NCI-H2227 treated with DMSO at 0.1 percent for 48 hours (cell line): ENCODE measurements around the gene PIGB.
"Not testable (repeated sequence)": the region's sequence is repeated elsewhere in the genome, so short reads cannot be mapped to it uniquely, and the experiment has no call there.

ENCODE experiments used
- DNase-seq: peaks from one replicate; lab custom pipeline; 2025; lab: John Stamatoyannopoulos, UW

PIGB gene

GRCh38 chr15:55383687-55384086 lies 64.7 kb downstream of the PIGB start:
- DNase-seq = no peak

- DNase-seq = no peak
Measured at GRCh38 chr15:55387027-55387426, 68.0 kb downstream of the PIGB start.

GRCh38 chr15:55389264-55389607 lies 70.2 kb downstream of the PIGB start:
- DNase-seq = no peak

- no peak for DNase-seq
Measured at GRCh38 chr15:55394694-55395093, 75.7 kb downstream of the PIGB start.

GRCh38 chr15:55398243-55398642 lies 79.2 kb downstream of the PIGB start:
- DNase-seq = no peak

GRCh38 chr15:55400050-55400449 lies 81.0 kb downstream of the PIGB start:
- not testable (repeated sequence) for DNase-seq

GRCh38 chr15:55401786-55402246 lies 82.8 kb downstream of the PIGB start:
- no peak for DNase-seq

- no peak for DNase-seq
Measured at GRCh38 chr15:55402707-55403106, 83.7 kb downstream of the PIGB start.

- DNase-seq = no peak
Measured at GRCh38 chr15:55403531-55403930, 84.5 kb downstream of the PIGB start.
